HG02642 (cell line): ENCODE results near the gene ARHGAP24.

Experiments
- ATAC-seq: cut with Tn5 transposase; IDR thresholded peaks from one replicate; pipeline ENCODE4 v1.9.1; 2021; ENCODE audit warnings: mild to moderate bottlenecking; ENCODE audit not compliant: unreplicated experiment, poor library complexity

Gene ARHGAP24

GRCh38 chr4:85928775-85929591 lies 454.0 kb downstream of the ARHGAP24 start:
- peak; percentile 70 for ATAC-seq

GRCh38 chr4:85929961-85930665 lies 455.2 kb downstream of the ARHGAP24 start:
- ATAC-seq, result peak; percentile 55

- no peak for ATAC-seq
These were observed 457.7 kb downstream of the ARHGAP24 start for GRCh38 chr4:85932500-85933290.

GRCh38 chr4:85933291-85933640 lies 458.3 kb downstream of the ARHGAP24 start:
- ATAC-seq, result no peak

- ATAC-seq, result no peak
These were observed 462.6 kb downstream of the ARHGAP24 start for GRCh38 chr4:85937507-85937906.

- ATAC-seq, result no peak
These were observed 463.1 kb downstream of the ARHGAP24 start for GRCh38 chr4:85938062-85938461.

GRCh38 chr4:85938902-85939301 lies 464.0 kb downstream of the ARHGAP24 start:
- no peak for ATAC-seq

- no peak for ATAC-seq
These were observed 464.6 kb downstream of the ARHGAP24 start for GRCh38 chr4:85939595-85939994.

- no peak for ATAC-seq
These were observed 465.2 kb downstream of the ARHGAP24 start for GRCh38 chr4:85940151-85940550.

- ATAC-seq, result no peak
These were observed 467.2 kb downstream of the ARHGAP24 start for GRCh38 chr4:85942107-85942506.

GRCh38 chr4:85946821-85947220 lies 471.9 kb downstream of the ARHGAP24 start:
- ATAC-seq, result no peak

- no peak for ATAC-seq
These were observed 476.1 kb downstream of the ARHGAP24 start for GRCh38 chr4:85951099-85951498.

- ATAC-seq, result no peak
These were observed 477.6 kb downstream of the ARHGAP24 start for GRCh38 chr4:85952528-85952927.

- ATAC-seq, result no peak
These were observed 478.2 kb downstream of the ARHGAP24 start for GRCh38 chr4:85952972-85953650.

- ATAC-seq, result no peak
These were observed 478.7 kb downstream of the ARHGAP24 start for GRCh38 chr4:85953651-85954018.

- no peak for ATAC-seq
These were observed 480.8 kb downstream of the ARHGAP24 start for GRCh38 chr4:85955620-85956292.

- ATAC-seq, result no peak
These were observed 481.5 kb downstream of the ARHGAP24 start for GRCh38 chr4:85956293-85956945.

- no peak for ATAC-seq
These were observed 486.9 kb downstream of the ARHGAP24 start for GRCh38 chr4:85961887-85962286.

- ATAC-seq, result no peak
These were observed 488.3 kb downstream of the ARHGAP24 start for GRCh38 chr4:85963231-85963630.
